Bronchial epithelial cell (primary cell): ENCODE measurements around the gene CDK3. TPM values are rescaled to one million over a fixed set of nuclear protein-coding genes. Genes with fewer than 3 reads are reported as not detected.

Source experiments
- DNase-seq: peaks from one replicate; pipeline ENCODE4 v3.0.0-alpha.2; 2010; ENCODE audit warnings: low read depth
- FAIRE-seq: peaks from 2 replicates; lab custom pipeline; 2011; peaks lifted over from hg19 to GRCh38; lab: Jason Lieb, UNC
- H3K27me3 ChIP-seq: 2 replicates; pipeline ENCODE4 v1.5.1; 2011; ENCODE audit warnings: low read length; ENCODE audit not compliant: control insufficient read depth, insufficient read depth
- H3K36me3 ChIP-seq: 2 replicates; pipeline ENCODE4 v1.5.1; 2011; ENCODE audit warnings: low read length; ENCODE audit not compliant: control insufficient read depth, insufficient read depth
- H3K4me3 ChIP-seq: 2 replicates; pipeline ENCODE4 v1.5.1; 2011; ENCODE audit warnings: mild to moderate bottlenecking, low read depth, low read length, control low read depth
- CTCF ChIP-seq: IDR thresholded peaks from 2 replicates; pipeline ENCODE4 v1.5.1; 2011; ENCODE audit warnings: mild to moderate bottlenecking, moderate library complexity, low read length, control low read depth, inconsistent platforms; ENCODE audit not compliant: insufficient read depth, severe bottlenecking
- total RNA-seq: library from RNA; depleted of rRNA; stranded (reverse); fragments of >200 nt; gene quantifications from 2 replicates; pipeline ENCODE4 v1.2.1, GENCODE V29; 2014

Gene CDK3
- total RNA-seq, 1 donor from 2014 or later = 1.3 TPM

GRCh38 chr17:76014925-76015261 lies 14.2 kb downstream of the CDK3 start:
- Histone ChIP-seq H3K27me3 (no peaks in the 10 kb centered on the region), H3K4me3 (no peak overlapping the region), H3K36me3 (peaks cover 60% of the 10 kb centered on the region)
- DNase-seq = no peak
- FAIRE-seq = no peak
- no peak for TF ChIP-seq CTCF

GRCh38 chr17:76017481-76018339 lies 17.1 kb downstream of the CDK3 start:
- DNase-seq (no peak), FAIRE-seq (no peak)
- H3K4me3 ChIP-seq = no peak overlapping the region
- peaks cover 50% of the 10 kb centered on the region for H3K36me3 ChIP-seq
- no peak for TF ChIP-seq CTCF
- H3K27me3 ChIP-seq = no peaks in the 10 kb centered on the region

DNA sequence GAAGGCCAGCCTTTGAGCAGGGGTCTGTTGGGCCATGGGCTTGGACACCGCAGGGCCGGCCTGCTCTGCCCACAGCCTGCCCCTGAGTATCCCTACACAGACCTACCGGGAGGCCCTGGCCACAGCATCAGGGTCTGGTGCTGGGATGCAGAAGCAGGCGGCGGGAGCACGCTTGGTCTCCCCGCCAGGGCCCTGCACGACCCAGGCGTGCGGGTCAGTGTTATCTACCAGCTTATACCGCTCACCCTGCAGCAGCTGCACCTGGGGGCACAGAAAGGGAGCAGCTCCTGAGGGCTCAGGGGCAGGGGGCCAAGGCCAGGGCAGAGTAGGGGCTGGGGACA lies 17.7 kb downstream of the CDK3 start:
- FAIRE-seq (no peak), DNase-seq (no peak)
- TF ChIP-seq CTCF = no peak
- peaks cover 56% of the 10 kb centered on the region for H3K36me3 ChIP-seq
- H3K4me3 ChIP-seq = no peak overlapping the region
- H3K27me3 ChIP-seq = no peaks in the 10 kb centered on the region

DNA sequence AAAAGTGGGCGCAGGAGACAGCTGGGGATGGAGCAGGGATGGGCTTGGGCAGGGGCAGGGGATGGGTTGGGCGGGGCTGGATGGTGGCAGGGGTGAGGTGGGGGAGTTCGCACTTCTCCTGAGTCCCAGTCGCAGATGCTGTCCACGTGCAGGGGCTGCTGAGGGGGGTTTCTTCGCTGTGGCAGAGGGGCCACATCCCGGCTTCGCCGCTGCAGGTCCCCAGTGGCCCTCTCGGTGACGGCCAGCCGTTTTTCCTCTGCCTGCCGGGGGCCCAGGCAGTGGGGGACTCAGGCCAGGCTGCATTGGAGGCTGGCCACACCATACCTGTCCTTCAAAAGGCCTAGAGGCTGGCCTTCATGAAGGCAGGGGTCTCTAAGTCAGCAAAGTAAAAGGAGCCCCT lies 18.1 kb downstream of the CDK3 start:
- DNase-seq (no peak), FAIRE-seq (no peak)
- Histone ChIP-seq H3K36me3 (peaks cover 56% of the 10 kb centered on the region), H3K27me3 (no peaks in the 10 kb centered on the region), H3K4me3 (no peak overlapping the region)
- no peak for TF ChIP-seq CTCF

- H3K27me3 ChIP-seq = no peaks in the 10 kb centered on the region
- no peak for DNase-seq
- no peak overlapping the region for H3K4me3 ChIP-seq
- no peak for FAIRE-seq
- H3K36me3 ChIP-seq = peaks cover 48% of the 10 kb centered on the region
- no peak for TF ChIP-seq CTCF
Observed at GRCh38 chr17:76019833-76020467, 19.3 kb downstream of the CDK3 start.
